T-helper 2 cell treated with Interferon-gamma antibody and Interleukin-4, amounts not matched to agents 100 ng/mL and 5 ng/mL, for 36 hours (primary cell): Measurements from ENCODE around the gene PTPA. TPM values are rescaled to one million over a fixed set of nuclear protein-coding genes. Genes with fewer than 3 reads are reported as not detected.

Source experiments
- intact Hi-C: fragments of 100-400 bp; cut with micrococcal nuclease; formaldehyde crosslinking; loops from one replicate; pipeline ENCODE4 v1.15.1; 2023
- total RNA-seq: library from RNA; stranded (reverse); gene quantifications from 2 replicates; pipeline ENCODE4 v1.2.3, GENCODE V29; 2022

The PTPA gene
- total RNA-seq, result 105 and 107 TPM in 2 replicates

DNA sequence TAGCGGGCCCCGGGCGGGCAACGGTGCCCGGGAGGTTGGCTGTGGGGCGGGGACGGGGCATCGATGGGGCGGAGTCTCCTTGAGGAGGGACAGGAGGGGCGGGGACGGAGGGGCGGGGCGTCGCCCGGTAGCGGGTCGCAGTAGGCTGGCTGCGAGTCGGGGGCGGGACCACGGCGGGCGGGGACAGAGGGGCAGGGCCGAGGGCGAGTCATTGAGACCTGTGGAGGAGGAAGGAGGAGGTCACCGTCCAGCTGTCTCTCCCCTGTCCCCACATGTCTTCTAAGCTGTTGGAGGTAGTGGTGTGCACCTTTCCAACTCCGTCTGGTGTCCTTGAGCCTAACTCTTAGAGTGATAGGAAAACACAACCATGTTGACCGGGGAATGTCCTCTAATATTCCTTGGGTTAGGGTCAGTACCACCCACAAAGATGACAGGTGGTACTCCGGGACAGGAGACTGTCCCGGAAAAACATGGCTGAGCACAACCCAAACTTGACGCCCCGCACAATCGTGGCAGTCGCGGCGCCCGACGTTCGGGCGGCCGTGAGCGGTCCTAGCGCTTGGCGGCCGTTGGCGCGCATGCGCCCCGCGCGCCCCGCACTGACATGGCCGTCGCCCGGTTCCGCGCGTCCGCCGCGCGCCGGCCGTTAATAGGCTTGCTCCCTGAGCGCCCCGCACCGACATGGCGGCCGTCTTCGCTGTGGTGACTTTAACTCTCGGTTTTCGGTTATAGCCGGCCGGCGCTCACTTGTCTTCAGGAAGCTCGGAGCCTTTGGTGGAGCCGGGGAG is at the start of gene PTPA, which contains the start of gene CRAT:
Gene PTPA, plus strand, starts transcription at position 676 of the 788 bp plus-strand sequence. CDS start 186 bp downstream, outside the sequence.
Gene CRAT, minus strand, starts transcription at position 54 of the 788 bp plus-strand sequence. CDS start 284 bp downstream, outside the sequence.
- intact Hi-C loops, result loop anchor here (1.0 to 10.0 kb wide), 7 partner anchors 30 to 1716 kb away; partner anchors contain the start of genes COQ4, DOLK, DOLPP1 and KYAT1

DNA sequence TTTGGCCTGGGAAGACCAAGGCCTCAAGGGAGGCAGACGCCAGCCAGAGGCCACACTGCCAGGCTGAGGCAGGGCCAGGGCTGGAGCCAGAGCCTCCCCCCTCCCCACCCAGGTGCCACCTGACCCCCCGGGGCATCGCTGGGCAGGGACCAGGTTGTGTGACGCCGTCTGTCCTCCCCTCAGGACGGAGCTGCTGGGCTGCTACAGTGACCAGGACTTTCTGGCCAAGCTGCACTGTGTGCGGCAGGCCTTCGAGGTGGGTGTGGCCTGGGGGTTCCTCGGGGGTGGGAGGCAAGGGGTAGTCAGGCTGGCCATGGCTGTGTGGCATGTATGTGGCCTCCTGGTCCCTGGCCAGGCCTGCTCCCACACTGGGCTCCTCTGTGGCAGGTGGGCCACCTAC is 48.2 kb upstream of the PTPA start:
- intact Hi-C loops, result no loop called here

DNA sequence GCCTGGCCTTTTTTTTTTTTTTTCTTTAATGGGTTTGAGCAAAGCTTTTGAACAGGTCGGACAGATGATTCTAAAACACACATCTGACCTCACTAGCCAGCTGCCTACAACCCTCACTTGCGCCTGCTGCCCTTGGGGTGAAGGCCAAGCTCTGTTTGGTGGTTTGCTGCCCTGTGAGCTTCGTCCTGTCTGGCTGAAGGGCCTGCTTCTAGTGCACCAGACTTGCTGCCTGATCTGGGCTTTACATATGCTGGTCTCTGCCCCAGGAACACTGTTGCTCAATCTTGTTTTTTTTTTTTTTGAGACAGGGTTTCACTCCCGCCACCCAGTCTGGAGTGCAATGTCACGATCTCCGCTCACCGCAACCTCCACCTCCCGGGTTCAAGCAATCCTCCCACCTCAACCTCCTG is 46.7 kb upstream of the PTPA start:
- intact Hi-C loops, result no loop called here

DNA sequence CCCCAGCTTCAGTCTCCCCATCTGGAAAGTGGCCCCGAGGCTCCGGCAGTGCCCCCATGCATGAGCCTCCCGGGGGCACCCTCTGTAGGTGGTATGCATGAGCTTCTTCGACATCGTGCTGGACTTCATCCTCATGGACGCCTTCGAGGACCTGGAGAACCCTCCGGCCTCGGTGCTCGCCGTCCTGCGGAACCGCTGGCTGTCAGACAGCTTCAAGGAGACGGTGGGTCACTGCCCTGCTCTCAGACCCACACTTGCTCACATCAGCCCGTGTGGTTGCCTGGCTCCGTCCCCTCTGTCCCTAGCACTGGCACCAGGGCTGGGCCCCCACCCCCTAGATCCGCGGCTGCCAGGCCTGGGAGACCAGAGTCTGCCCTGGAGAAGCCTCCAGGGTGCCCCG is 43.1 kb upstream of the PTPA start:
- intact Hi-C loops, result no loop called here

DNA sequence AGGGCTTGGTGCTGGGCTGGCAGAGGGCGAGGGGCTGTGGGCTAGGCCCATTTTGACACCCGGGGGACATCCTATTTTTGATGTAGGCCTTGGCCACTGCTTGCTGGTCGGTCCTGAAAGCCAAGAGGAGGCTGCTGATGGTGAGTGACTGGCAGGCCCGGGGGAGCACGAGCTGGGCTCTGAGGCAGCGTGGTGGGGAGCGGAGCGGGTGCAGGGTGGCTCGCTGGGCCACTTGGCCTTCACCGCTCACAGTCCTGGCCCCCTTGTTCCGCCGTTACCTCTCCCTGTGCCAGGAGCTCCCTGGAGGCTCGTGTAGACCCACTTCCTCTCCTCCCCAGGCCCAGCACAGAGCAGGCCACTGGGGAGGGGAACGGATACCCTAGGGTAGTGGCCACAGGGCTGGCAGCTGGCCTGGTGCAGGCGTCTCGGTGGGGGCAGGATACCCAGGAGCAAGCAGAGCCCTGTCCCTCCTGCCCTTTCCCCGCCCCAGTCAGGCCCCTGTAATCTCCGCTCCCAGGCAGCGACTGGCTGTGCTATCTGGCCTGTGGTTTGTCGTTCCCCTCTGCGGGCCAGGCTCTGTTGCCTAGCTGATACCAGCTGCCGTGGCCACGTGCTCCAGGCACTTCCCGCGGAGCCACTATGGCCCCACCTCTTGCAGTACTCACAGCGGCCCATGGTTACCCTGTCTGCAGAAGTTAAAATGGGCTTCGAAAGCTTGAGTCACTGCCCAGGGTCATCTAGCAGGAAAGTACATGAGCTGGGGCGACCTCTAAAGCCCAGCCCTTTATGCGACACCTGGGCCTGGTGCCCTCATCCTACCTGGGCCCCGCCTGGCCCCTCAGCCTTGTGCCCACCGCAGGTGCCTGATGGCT is 42.0 kb upstream of the PTPA start:
- intact Hi-C loops, result no loop called here

DNA sequence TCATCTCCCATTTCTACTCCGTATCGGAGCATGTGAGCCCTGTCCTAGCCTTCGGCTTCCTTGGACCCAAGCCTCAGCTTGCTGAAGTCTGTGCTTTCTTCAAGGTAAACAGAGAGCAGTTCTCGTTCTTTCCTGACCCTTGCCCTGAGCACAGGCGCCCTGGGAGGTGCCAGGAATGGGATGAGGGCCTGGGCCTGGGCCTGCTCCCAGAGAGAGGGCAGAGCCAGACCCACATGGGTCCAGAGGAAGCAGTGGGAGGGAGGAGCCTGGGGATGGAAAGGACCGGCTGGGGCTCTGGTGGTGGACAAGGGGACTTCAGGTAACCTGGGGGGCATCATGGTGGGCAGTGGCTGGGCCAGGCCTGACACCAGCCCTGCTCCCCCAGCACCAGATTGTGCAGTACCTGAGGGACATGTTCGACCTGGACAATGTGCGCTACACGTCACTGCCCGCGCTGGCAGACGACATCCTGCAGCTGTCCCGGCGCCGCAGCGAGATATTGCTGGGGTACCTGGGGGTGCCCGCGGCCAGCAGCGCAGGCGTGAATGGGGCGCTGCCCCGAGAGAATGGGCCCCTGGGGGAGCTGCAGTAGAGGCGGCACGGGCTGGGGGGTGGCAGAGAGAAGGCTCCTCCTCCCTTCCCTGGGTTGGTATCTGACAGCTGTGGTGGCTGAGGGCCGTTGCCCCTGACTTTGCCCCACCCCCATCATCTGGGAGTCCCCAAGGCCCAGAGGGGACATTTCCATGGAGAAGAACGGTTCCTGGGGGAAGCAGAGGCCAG is 41.2 kb upstream of the PTPA start:
- intact Hi-C loops, result no loop called here

DNA sequence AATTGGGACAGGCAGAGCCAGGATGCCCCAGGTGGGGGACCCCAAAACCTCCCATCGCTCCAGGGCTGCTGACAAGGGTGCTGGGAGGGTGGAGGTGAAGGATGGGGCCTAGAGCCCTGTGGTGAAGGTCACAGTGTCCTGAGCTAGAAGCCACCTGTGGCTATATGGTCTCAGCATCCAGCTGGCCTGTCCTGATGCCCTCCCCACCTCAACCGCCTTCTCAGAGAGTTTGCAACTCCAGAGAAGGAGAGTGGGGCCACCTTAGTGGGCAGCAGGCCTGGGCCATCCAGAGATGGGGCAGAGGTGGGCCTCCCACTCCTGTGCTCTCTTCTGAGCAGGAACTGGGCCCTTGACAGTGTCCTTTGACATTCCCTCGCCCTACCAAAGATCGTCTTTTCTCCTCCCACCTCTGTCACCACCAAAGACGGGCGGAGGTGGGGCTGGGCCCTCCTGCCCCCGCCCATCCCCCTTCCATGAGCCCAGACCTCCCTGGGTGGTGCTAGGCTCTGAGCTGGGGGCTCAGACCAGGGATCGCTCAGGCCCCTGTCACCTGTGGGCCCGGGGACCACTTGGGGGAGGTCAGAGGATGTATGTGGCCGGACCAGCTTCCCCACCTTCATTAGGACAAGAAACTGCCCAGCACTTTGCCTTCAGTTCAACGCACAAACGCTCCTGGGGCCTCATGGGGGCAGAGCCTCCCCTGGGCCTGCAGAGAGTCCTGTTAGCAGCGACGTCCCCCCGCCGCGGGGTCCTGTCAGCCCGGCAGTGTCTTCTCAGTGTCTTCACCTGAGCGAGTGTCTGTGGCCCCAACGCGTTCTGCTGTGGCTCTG is 40.3 kb upstream of the PTPA start:
- intact Hi-C loops, result no loop called here

DNA sequence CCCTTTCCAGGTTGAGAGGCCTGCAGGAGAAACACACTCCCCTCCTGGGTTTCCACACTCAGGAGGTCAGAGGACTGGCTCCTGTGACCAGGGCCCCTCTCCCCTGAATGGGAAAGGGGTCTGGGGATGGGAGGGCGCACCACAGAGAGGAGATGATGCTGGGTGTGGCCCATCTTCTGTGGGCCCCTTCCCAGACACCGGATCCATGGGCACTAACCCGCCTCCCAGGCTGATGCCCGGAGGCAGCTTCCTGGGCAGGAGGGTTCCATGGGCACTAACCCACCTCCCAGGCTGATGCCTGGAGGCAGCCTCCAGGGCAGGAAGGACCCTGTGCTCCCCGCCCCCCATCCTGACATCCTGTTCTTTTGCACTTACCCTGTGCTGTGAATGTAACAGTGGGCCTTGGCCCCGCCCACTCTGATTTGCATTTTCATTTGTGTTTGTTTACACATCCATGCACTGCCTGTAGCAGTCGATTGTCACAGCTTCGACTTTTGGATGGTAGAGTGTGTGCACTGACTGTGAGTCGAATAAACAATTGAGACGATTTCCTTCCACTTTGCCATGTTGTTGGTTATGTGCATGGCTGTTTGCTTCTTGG is 39.6 kb upstream of the PTPA start:
- intact Hi-C loops, result no loop called here

DNA sequence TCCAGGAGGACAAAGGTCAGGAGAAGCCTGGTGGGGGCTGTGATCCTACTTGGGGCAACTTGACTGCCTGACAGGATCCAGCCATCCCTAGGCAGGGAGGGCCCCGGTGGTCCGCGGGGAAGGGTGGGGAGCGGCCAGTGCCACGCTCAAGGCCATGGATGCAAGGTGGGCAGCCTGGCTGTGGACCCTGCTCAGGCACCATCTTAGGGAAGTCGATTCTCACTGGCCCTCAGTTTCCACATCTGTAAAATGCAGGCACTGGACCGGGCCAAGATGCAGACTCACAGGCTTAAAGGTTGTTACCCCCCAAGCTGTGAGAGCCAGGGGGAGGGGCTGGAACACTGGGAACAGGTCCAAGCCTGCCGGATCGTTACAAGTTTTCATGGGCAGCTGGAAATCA is 39.0 kb upstream of the PTPA start:
- intact Hi-C loops, result no loop called here

DNA sequence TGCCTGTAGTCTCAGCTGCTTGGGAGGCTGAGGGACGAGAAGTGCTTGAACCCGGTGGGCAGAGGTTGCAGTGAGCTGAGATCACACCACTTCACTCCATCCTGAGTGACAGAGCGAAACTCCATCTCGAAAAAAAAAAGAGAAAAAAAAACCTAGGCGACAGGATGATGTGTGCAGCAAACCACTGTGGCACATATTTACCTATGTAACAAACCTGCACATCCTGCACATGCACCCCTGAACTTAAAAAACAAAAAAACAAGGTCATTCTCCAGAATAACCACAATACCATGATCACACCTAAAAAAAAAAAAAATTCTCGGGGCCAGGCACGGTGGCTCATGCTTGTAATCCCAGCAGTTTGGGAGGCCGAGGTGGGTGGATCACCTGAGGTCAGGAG is 37.8 kb upstream of the PTPA start:
- intact Hi-C loops, result no loop called here

DNA sequence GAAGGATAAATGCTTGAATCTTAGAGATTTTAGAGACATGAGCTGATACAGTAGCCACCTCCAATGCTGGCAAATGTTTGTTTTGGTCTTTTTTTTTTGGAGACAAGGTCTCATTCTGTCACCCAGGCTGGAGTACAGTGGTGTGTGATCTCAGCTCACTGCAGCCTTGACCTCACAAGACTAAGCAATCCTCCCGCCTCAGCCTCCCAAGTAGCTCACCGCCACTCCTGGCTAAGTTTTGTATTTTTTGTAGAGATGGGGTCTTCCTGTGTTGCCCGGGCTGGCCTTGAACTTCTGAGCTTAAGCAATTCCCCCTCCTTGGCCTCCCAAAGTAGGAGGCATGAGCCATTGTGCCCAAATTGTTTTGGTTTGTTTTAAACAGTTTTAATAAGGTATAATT is 37.1 kb upstream of the PTPA start:
- intact Hi-C loops, result no loop called here

DNA sequence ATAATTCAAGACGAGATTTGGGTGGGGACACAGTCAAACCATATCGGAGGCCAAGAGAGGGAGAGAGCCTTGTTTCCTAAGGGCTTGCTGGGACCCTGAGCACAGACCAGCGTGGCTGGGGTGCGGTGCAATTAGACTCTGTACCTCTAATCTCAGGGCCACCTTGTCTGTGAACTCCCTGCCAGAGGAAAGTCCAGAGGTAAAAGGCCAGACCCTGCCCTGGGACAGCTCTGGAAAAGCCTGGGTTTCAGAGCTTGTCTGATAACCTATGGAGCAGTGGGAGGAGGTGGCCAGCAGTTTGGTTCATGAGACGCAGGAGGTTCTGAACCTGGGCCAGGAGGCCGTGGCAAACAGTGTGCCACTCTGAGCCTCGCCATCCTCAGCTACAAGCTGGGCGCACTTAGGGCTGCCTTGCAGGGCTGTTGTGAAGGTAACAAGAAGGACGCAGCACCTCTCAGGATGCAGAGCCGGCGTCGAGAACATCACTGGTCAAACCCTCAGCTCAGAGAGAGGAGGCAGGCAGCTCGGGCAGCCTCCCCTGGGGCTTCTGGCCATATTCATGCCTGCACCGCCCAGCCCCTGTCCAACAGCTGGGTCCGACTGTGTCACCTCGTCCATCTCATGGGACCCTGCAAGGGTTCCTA is 35.1 kb upstream of the PTPA start:
- intact Hi-C loops, result no loop called here

DNA sequence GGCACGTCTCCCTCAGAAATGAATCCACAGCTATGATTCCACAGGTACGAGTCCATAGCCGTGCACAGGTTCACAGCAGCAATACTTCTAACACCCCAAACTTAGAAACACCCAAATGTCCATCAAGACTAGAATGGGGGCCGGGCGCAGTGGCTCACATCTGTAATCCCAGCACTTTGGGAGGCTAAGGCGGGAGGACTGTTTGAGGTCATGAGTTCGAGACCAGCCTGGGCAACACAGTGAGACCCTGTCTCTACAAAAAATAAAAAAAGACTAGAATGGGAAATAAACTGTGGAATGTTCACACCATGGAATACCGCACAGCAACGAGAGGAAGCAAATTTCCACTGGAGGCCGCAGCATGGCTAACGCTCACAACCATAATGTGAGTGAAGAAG is 34.6 kb upstream of the PTPA start:
- intact Hi-C loops, result no loop called here

DNA sequence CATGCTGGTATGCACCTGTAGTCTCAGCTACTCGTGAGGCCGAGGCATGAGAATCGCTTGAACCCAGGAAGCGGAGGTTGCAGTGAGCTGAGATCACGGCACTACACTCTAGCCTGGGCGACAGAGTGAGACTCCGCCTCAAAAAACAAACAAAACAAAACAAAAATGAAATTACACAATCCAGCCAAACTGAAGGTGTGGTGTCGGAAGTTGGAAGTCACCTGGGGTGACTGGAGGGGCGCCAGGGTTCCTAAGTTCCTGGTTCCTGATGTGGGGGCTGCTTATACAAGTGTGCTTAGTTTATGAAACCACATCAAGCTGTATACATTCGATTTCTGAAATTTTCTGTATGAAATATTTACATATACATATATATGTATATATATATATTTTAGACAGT is 34.0 kb upstream of the PTPA start:
- intact Hi-C loops, result no loop called here

DNA sequence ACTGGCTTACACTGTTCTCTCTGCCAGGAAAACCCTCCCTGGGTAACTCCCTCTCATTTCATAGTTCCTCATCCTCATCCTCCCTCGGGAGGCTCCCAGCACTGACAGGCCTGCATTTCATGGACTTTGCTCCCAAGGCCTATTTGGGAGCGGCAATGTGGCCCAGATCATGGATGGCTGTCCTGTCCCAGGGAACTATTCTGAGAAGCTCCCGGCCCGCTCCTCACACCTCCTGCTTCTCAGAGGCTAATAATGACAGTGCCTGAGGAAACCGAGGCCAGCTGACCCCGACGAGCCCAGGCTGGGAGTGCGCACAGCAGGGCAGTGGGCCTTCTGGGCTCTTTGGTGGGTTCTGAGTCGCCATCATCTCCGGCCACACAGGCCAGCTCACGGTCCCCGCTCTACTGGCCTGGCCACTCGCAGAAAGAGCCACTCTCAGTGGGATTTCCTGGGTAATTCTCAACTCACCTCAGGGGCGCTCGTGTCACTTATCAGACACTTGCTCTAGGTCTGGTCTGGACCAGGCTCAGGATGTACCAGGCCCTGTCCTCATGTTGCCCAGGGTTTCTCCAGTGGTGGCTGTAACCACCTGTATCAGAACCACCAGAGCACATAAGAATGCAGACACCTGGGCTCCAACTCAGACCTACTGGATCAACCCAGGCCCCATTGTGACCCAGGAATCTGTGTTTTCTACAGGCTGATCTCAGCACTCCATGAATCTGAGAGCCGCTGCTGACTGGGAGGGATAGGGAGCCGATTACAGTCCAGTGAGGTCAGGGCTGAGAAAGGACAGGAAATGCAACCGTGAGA is 32.3 kb upstream of the PTPA start:
- intact Hi-C loops, result no loop called here

DNA sequence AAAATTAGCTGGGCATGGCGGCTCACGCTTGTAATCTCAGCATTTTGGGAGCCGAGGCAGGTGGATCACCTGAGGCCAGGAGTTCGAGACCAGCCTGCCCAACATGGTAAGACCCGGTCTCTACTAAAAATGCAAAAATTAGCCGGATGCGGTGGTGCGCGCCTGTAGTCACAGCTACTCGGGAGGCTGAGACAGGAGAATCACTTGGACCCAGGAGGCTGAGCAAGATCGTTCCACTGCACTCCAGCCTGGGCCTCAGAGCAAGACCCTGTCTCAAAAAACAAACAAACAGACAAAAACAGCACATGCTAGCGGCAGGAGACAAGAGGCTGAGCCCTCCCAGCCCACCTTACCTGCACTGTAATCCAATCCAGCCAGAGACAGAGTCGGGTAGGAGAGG is 31.4 kb upstream of the PTPA start:
- intact Hi-C loops, result no loop called here

DNA sequence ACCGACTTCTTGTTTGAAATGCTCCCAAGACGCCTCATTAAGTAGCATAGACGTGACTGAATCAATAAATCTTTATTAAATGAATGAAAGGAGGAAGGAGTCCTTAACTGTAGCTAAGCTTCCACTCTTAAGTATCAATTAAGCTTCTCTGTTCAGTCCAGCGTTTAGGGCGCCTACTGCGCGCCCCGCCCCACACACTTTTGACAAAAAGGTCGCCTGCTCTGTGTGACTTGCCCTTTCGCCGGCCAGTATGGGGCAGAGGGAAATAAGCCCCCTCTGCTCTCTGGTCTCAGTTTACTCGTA is 31.0 kb upstream of the PTPA start:
- intact Hi-C loops, result no loop called here

DNA sequence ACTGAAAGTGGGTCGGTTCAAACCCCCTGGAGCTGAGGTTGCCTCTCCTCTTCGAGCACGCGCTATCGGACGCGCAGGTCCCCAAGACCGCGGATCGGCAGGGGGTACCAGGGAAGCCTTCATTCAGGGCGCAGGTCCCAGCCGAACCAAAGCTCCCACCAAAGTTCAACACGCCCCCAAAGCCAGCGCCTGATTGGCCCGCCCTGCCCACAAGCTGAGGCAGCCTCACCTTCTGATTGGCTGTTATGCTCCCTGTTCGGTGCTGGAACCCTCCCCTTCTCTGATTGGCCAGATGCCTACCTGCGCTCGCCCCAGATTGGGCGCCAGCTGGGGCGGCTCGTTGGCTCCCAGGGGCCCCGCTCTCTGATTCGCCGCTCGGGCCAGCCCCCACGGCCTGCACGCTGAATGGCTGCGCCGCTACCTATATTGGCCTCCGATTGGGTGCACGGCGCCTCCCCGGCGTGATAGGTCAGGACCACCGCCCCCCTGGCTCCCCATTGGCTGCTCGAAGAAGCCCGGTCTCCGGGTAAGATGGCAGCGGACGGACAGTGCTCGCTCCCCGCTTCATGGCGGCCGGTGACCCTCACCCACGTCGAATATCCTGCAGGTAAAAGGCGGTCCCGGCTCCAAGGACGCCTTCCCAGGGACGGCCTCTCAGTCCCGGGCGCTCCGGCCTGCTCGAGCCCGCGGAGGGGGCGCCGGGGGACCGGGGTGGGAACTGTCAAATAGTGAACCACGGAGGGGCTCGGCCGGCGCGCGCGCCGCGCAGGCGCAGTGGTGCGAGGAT is 30.4 kb upstream of the PTPA start, which contains the start of gene DOLPP1:
Gene DOLPP1, plus strand, starts transcription at position 511 of the 787 bp plus-strand sequence. Its CDS starts 21 bp downstream, at position 532.
- intact Hi-C loops, result loop anchor here (1.0 kb wide), 3 partner anchors 30 to 546 kb away; partner anchors contain the start of genes CRAT, MIGA2 and NTMT1
